Bone marrow (tissue), 2 donors: Measurements from ENCODE around the gene ARL6IP6.

Experiments
- DNase-seq, 2 donors: peaks; one replicate each; lab custom pipeline; 2025; lab: John Stamatoyannopoulos, UW

ARL6IP6 gene

GRCh38 chr2:152718076-152718908 lies at the start of gene ARL6IP6:
Gene ARL6IP6 (plus strand): TSS chr2:152718620. CDS start chr2:152718625, 5 bp downstream.
- DNase-seq = peak; percentile 90 to 98

GRCh38 chr2:152674334-152674733 lies 44.1 kb upstream of the ARL6IP6 start:
- no peak for DNase-seq

- no peak for DNase-seq
Observed at GRCh38 chr2:152676461-152676860, 42.0 kb upstream of the ARL6IP6 start.

- no peak for DNase-seq
Observed at GRCh38 chr2:152678808-152679207, 39.6 kb upstream of the ARL6IP6 start.

- no peak for DNase-seq
Observed at GRCh38 chr2:152682663-152683062, 35.8 kb upstream of the ARL6IP6 start.

GRCh38 chr2:152683400-152683799 lies 35.0 kb upstream of the ARL6IP6 start:
- no peak for DNase-seq

GRCh38 chr2:152686321-152686720 lies 32.1 kb upstream of the ARL6IP6 start:
- DNase-seq = no peak

GRCh38 chr2:152693033-152693432 lies 25.4 kb upstream of the ARL6IP6 start:
- no peak for DNase-seq

- DNase-seq = peak in 1 of 2 donors; percentile 46
Observed at GRCh38 chr2:152694161-152694661, 24.2 kb upstream of the ARL6IP6 start.

GRCh38 chr2:152695763-152696162 lies 22.7 kb upstream of the ARL6IP6 start:
- no peak for DNase-seq

GRCh38 chr2:152696476-152696875 lies 21.9 kb upstream of the ARL6IP6 start:
- DNase-seq = no peak

- DNase-seq = no peak
Observed at GRCh38 chr2:152701198-152701597, 17.2 kb upstream of the ARL6IP6 start.

- DNase-seq = no peak
Observed at GRCh38 chr2:152706477-152707021, 11.9 kb upstream of the ARL6IP6 start.

GRCh38 chr2:152708742-152709141 lies 9.7 kb upstream of the ARL6IP6 start:
- no peak for DNase-seq

GRCh38 chr2:152710713-152711112 lies 7.7 kb upstream of the ARL6IP6 start:
- no peak for DNase-seq

GRCh38 chr2:152715112-152715511 lies 3.3 kb upstream of the ARL6IP6 start:
- DNase-seq = no peak

- DNase-seq = no peak
Observed at GRCh38 chr2:152715854-152716428, 2.5 kb upstream of the ARL6IP6 start.

- DNase-seq = peak in 1 of 2 donors; percentile 78
Observed at GRCh38 chr2:152716805-152717227, 1.6 kb upstream of the ARL6IP6 start.

GRCh38 chr2:152717228-152718075 lies 968 bp upstream of the ARL6IP6 start, which contains the start of gene PRPF40A:
Gene PRPF40A (minus strand): TSS chr2:152717461. CDS start chr2:152717439, 22 bp downstream.
- peak; percentile 95 to 99 for DNase-seq

GRCh38 chr2:152718909-152719645 lies 657 bp downstream of the ARL6IP6 start:
- no peak for DNase-seq

GRCh38 chr2:152720794-152721193 lies 2.4 kb downstream of the ARL6IP6 start:
- DNase-seq = no peak
